Measurements from ENCODE around the gene WDR1.

Gene WDR1

DNA sequence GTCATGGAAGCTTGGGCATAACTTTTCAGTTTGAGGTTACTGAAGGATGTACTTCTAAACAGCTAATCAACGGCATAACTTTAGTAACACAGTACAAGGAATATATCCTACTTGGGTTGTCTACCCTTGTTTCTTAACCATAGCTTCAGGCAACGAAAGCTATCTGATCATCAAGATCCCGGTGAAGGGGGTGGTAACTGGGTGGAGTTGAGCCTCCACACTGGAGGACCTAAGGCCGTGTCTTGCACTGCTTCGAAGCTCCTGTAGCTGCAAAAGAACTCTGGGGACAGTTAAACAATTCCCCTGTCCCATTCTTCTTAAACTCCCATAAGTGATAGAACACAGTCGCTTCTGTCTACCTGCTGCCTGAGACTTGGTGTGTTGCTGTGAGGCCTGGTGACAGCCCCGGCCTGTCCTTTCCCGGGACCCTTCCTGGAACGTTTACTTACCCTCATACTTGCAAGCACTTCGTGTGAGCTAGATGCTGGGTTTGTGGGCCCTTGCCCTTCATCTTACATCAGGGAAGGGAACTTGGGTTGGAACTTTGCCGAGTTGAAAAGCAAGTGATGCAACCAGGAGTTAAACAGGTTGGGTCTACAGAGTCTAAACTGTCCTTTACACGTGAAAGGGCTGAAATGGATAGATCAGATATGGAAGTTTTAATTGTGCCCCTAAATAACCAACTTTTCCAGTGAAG, 5.8 kb upstream of the WDR1 start:
- H3K27ac Mint-ChIP-seq, result no peak overlapping the region
- H3K9me3 Mint-ChIP-seq, result no peaks in the 10 kb centered on the region
- H3K4me1 Mint-ChIP-seq (ENCODE audit: low read depth), result peaks cover 57% of the 10 kb centered on the region
- H3K4me3 Mint-ChIP-seq, result no peak overlapping the region
- H3K27me3 Mint-ChIP-seq, result no peaks in the 10 kb centered on the region
- H3K36me3 Mint-ChIP-seq (ENCODE audit: low read depth), result no peaks in the 10 kb centered on the region

DNA sequence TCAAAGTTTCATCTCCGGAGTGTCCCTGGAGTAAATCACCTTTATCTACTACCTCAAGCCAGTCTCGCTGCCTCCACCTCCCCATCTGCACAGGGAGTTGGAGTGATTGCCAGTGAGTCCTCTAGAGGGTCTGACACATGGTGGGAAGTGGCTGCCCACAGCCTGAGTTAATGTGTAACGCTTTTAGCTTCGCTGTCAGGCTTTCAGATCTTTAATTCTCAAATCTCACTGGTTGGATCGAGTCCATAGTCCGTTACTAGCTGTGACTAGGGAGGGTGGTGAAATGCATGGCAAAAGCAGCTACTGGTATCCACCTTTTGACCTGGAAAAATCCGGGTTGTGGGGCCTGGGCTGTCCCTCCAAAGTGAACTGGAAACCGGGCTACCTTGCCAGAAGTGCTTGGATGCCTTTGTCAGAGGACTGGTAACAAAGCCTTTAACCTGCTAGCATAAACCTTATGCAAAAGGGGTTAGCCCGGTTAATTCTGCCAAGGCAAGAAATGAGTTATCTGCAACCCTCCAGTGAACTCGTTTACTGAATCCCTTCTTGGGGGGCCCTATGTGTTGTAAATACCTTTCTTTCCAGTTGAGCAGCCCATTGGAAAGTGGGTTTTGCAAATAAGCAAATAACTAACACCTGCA, 5.1 kb upstream of the WDR1 start:
- no peaks in the 10 kb centered on the region for H3K9me3 Mint-ChIP-seq
- H3K27ac Mint-ChIP-seq, result no peak overlapping the region
- H3K4me3 Mint-ChIP-seq, result no peak overlapping the region
- H3K36me3 Mint-ChIP-seq (ENCODE audit: low read depth), result no peaks in the 10 kb centered on the region
- H3K4me1 Mint-ChIP-seq (ENCODE audit: low read depth), result peaks cover 63% of the 10 kb centered on the region
- H3K27me3 Mint-ChIP-seq, result no peaks in the 10 kb centered on the region

GRCh38 chr4:10120943-10121567, 4.5 kb upstream of the WDR1 start:
- Mint-ChIP-seq H3K27me3 (no peaks in the 10 kb centered on the region), H3K9me3 (no peaks in the 10 kb centered on the region), H3K27ac (no peak overlapping the region), H3K36me3 (ENCODE audit: low read depth) (peaks cover under 1% of the 10 kb centered on the region), H3K4me3 (no peak overlapping the region), H3K4me1 (ENCODE audit: low read depth) (peaks cover 63% of the 10 kb centered on the region)

- H3K27me3 Mint-ChIP-seq, result no peaks in the 10 kb centered on the region
- H3K4me1 Mint-ChIP-seq (ENCODE audit: low read depth), result peaks cover 69% of the 10 kb centered on the region
- H3K4me3 Mint-ChIP-seq, result no peak overlapping the region
- H3K36me3 Mint-ChIP-seq (ENCODE audit: low read depth), result peaks cover 13% of the 10 kb centered on the region
- H3K27ac Mint-ChIP-seq, result no peak overlapping the region
- H3K9me3 Mint-ChIP-seq, result no peaks in the 10 kb centered on the region
These were observed 3.2 kb upstream of the WDR1 start for GRCh38 chr4:10119773-10120172.

DNA sequence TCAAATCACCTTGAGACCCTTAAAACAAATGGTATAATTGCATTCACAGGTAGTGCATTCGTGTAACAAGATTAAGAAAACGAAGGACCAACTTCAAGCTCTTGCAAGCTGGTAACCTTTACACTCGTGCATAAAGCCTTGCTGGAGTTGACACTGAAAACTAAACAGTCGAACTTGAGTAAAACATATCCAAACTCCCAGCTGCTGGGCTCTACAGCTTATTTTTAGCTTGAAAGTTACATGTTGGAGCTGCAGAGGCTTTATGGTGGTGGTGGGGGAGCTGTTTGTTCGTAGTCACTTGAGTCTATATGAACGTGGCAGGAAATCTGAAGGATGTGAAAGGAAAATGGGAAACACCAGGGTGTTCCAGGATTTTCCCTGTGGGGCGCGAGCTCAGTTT, 2.7 kb upstream of the WDR1 start:
- Mint-ChIP-seq H3K4me1 (ENCODE audit: low read depth) (peaks cover 69% of the 10 kb centered on the region), H3K36me3 (ENCODE audit: low read depth) (peaks cover 18% of the 10 kb centered on the region), H3K4me3 (no peak overlapping the region), H3K27me3 (no peaks in the 10 kb centered on the region), H3K9me3 (no peaks in the 10 kb centered on the region), H3K27ac (no peak overlapping the region)

DNA sequence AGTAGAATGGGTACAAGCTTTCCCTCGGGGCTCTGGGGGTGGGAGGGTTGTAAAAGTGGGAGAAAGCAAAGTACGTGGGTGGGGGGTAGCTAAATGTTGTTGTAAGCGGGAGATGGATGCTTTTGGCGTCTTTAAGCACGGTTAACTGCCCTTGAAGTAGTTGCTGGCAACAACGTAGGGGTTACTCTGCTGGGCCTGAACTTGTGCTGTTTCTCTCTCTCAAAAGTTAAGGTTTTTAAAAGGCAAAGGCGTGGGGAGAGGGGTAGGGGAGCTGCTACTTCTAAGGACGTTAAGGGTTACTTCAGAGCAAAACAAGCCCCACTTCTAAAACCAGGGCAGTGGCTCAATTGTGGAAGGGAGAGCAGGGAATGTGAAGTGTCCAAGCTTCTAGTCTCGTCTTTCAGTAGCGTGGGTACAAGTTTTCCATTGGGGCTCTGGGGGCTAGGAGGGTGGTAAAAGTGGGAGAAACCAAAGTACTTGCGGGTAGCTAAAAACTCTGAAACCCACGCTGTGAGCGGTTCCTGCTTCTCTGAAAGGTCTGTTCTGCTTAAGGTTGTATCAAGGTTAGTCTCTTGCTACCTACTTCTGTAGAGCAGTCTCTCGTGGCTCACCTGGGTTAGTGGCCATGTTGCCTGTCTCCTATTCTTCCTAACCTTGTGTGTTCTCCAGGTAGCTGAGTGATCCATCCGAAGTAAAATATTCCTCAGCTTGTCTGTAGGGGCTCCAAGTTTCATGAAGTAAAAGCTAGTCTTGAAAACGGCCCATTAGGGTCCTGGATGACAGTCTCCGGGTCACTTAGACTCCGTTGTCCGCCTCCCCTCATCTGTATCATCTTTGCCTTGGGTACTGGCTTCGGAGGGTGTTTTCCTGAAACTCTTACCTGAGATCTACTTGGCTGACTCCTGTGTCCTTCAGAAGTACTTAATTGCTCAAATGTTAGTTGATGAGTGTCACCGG, 1.7 kb upstream of the WDR1 start:
- H3K4me3 Mint-ChIP-seq, result peak overlapping the region; percentile 93
- no peaks in the 10 kb centered on the region for H3K9me3 Mint-ChIP-seq
- H3K4me1 Mint-ChIP-seq (ENCODE audit: low read depth), result peaks cover 69% of the 10 kb centered on the region
- H3K27me3 Mint-ChIP-seq, result no peaks in the 10 kb centered on the region
- peaks cover 27% of the 10 kb centered on the region for H3K36me3 Mint-ChIP-seq (ENCODE audit: low read depth)
- peak overlapping the region; percentile 99 for H3K27ac Mint-ChIP-seq

DNA sequence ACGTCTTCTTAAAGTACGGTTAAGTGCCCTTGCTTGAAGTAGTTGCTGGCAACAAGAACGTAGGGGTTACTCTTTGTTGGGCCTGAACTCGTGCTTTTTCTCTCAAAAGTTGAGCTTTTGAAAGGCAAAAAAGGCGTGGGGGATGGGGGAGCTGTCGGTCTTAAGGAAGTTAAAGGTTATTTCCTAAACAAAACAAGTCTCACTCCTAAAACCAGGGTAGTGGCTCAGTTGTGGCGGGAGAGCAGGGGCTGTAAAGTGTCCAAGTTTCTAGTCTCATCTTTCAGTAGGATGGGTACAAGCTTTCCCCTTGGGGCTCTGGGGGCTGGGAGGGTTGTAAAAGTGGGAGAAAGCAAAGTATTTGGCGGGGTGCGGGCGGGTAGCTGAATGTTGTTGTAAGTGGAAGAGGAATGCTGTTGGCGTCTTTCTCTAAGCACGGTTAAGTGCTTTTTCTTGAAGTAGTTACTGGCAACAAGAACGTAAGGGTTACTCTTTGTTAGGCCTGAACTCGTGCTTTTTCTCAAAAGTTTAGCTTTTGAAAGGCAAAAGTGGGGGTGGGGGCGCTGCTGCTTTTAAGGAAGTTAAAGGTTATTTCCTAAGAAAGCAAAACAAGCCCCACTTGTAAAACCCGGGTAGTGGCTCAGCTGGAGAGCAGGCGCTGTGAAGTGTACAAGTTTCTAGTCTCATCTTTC, 904 bp upstream of the WDR1 start:
- Mint-ChIP-seq H3K27ac (peak overlapping the region; percentile 99), H3K27me3 (no peaks in the 10 kb centered on the region), H3K9me3 (no peaks in the 10 kb centered on the region), H3K4me3 (peak overlapping the region; percentile 93), H3K36me3 (ENCODE audit: low read depth) (peaks cover 34% of the 10 kb centered on the region), H3K4me1 (ENCODE audit: low read depth) (peaks cover 69% of the 10 kb centered on the region)

DNA sequence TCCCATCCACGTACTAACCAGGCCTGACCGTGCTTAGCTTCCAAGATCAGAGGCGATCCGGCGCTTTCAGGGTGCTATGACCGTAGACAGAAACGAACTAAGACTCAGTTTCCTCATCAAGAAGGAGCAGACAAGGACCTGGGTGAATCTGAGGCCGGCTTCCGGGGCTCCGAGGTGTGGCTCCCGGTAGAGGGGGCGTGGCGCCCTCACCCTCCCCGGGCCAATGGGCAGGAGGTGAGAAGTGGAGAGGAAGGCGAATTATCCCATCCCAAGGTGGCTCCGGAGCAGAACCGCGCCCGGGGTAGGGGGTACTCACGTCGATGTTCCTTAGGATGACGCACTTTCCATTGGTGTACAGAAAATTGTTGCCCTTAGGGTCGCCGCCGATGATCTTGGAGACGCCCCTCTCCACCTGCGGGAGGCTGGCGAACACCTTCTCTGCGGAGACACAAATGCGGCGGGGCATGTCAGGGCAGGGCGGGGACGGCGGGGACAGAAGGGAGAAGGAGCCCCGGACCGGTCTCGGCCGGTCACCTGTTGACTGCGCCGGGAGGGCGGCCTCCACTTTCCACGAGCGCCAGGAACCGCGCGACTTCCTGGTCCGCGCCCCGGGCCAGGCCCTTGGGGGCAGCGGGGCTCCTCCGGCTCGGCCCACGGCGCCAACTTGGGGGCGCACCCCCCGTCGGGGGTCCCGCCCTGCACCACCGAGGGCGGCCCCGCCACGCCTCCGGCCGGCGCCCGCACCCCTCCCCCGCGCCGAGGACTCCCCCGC, 616 bp downstream of the WDR1 start:
- H3K27me3 Mint-ChIP-seq, result no peaks in the 10 kb centered on the region
- H3K4me1 Mint-ChIP-seq (ENCODE audit: low read depth), result peaks cover 76% of the 10 kb centered on the region
- peak overlapping the region; percentile 93 for H3K27ac Mint-ChIP-seq
- peak overlapping the region; percentile 97 for H3K4me3 Mint-ChIP-seq
- H3K36me3 Mint-ChIP-seq (ENCODE audit: low read depth), result peaks cover 50% of the 10 kb centered on the region
- H3K9me3 Mint-ChIP-seq, result no peaks in the 10 kb centered on the region

- Mint-ChIP-seq H3K27ac (peak overlapping the region; percentile 93), H3K9me3 (no peaks in the 10 kb centered on the region), H3K4me3 (peak overlapping the region; percentile 97), H3K36me3 (ENCODE audit: low read depth) (peaks cover 55% of the 10 kb centered on the region), H3K4me1 (ENCODE audit: low read depth) (peaks cover 83% of the 10 kb centered on the region), H3K27me3 (no peaks in the 10 kb centered on the region)
These were observed 1.3 kb downstream of the WDR1 start for GRCh38 chr4:10115271-10115796.

DNA sequence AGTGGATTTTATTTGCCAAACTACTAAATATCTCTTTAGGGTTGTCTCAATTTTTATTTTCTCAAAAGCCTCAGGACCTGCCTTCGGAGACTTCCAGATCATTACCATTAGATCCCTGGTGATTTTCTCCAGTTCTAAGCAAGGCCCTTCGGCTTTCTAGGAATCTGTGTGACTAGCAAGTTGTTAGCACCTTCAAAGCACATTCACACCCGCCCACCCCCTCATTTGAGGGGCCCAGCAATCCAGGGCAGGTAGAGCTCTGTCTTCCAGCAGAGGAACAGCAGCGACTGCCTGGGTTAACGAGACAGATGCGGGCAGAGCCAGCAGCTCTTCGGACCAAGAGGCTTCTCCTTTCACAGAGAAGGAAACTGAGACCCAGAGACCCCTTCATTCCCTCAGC, 2.0 kb downstream of the WDR1 start:
- Mint-ChIP-seq H3K9me3 (no peaks in the 10 kb centered on the region), H3K27ac (peak overlapping the region; percentile 93), H3K27me3 (no peaks in the 10 kb centered on the region), H3K36me3 (ENCODE audit: low read depth) (peaks cover 62% of the 10 kb centered on the region), H3K4me3 (peak overlapping the region; percentile 97), H3K4me1 (ENCODE audit: low read depth) (peaks cover 90% of the 10 kb centered on the region)

- H3K4me3 Mint-ChIP-seq, result peak overlapping the region; percentile 97
- peaks cover 67% of the 10 kb centered on the region for H3K36me3 Mint-ChIP-seq (ENCODE audit: low read depth)
- H3K27me3 Mint-ChIP-seq, result no peaks in the 10 kb centered on the region
- H3K4me1 Mint-ChIP-seq (ENCODE audit: low read depth), result peaks cover 90% of the 10 kb centered on the region
- H3K27ac Mint-ChIP-seq, result peak overlapping the region; percentile 93
- H3K9me3 Mint-ChIP-seq, result no peaks in the 10 kb centered on the region
These were observed 2.5 kb downstream of the WDR1 start for GRCh38 chr4:10114147-10114546.

DNA sequence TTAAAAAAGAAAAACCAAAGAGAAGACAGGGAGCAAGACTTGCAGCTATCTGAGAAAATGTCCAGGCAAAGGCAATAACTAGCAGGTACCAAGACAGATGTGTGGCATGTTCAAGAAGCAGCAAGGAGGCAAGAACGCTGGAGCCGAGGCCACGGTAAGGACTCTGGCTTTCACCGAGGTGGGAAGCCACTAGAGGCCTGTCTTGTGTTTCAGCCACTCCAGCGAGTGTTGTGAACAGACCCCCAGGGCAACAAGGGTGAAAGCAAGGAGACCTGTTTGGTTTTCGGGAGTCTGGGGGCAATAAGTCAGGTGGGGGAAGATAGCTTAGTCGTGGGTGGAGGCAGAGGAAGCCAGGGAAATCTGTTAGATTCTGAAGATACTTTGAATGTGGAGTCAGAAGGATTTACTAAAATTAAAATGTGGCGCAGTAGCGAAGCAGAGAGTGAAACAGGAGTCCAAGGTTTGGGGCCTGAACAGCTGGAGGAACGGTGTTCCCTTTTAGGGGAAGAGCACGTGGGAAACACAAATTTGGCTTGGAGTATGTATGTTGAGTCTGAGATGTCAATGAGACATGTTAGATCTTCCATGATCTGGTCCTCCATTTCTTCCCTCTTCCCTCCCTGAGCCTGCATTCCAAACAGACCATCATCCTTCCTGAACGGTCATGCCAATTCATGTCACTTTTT, 3.1 kb downstream of the WDR1 start:
- Mint-ChIP-seq H3K4me3 (peak overlapping the region; percentile 97), H3K27me3 (no peaks in the 10 kb centered on the region), H3K36me3 (ENCODE audit: low read depth) (peaks cover 73% of the 10 kb centered on the region), H3K9me3 (no peaks in the 10 kb centered on the region), H3K27ac (peak overlapping the region; percentile 82), H3K4me1 (ENCODE audit: low read depth) (peaks cover 90% of the 10 kb centered on the region)

GRCh38 chr4:10112658-10113284, 3.8 kb downstream of the WDR1 start:
- Mint-ChIP-seq H3K9me3 (no peaks in the 10 kb centered on the region), H3K27ac (peak overlapping the region; percentile 82), H3K4me3 (peak overlapping the region; percentile 97), H3K4me1 (ENCODE audit: low read depth) (peaks cover 90% of the 10 kb centered on the region), H3K36me3 (ENCODE audit: low read depth) (peaks cover 79% of the 10 kb centered on the region), H3K27me3 (no peaks in the 10 kb centered on the region)
